OCI-LY1 (cell line): ENCODE measurements around the gene SIGLEC8.

ENCODE experiments used
- H2AFZ ChIP-seq: fragments of 200-600 bp; sonication (generic), shearing (Covaris generic); 2 replicates; pipeline ENCODE4 v1.6.0; 2014; ENCODE audit warnings: antibody characterized with exemption, mild to moderate bottlenecking, low read length
- H3F3A ChIP-seq: fragments of 200-600 bp; sonication (generic), shearing (Covaris generic); 2 replicates; pipeline ENCODE4 v1.6.0; 2014; ENCODE audit warnings: mild to moderate bottlenecking, antibody characterized with exemption, low read length, moderate library complexity; ENCODE audit not compliant: insufficient read depth
- H3K27ac ChIP-seq: fragments of 200-600 bp; sonication (generic); 2 replicates; pipeline ENCODE4 v1.5.1; 2014; ENCODE audit warnings: low read length, mixed run types, mild to moderate bottlenecking, low read depth; ENCODE audit not compliant: poor library complexity, severe bottlenecking
- H3K27me3 ChIP-seq: fragments of 200-600 bp; sonication (generic); 2 replicates; pipeline ENCODE4 v1.6.0; 2014; ENCODE audit warnings: antibody characterized with exemption, mild to moderate bottlenecking, low read length, moderate library complexity; ENCODE audit not compliant: insufficient read depth
- H3K36me3 ChIP-seq: fragments of 200-600 bp; sonication (generic); 2 replicates; pipeline ENCODE4 v1.6.1; 2014; ENCODE audit warnings: mild to moderate bottlenecking, antibody characterized with exemption, low read length, moderate library complexity, mixed read lengths; ENCODE audit not compliant: insufficient read depth
- H3K4me1 ChIP-seq: fragments of 200-600 bp; sonication (generic); 2 replicates; pipeline ENCODE4 v1.5.1; 2014; ENCODE audit warnings: mild to moderate bottlenecking, low read length, moderate library complexity; ENCODE audit not compliant: insufficient read depth, severe bottlenecking
- H3K4me2 ChIP-seq: fragments of 200-600 bp; sonication (generic), shearing (Covaris generic); 2 replicates; pipeline ENCODE4 v1.6.1; 2014; ENCODE audit warnings: low read length
- H3K4me3 ChIP-seq: fragments of 200-600 bp; sonication (generic); 2 replicates; pipeline ENCODE4 v1.5.1; 2014; ENCODE audit warnings: low read length, low read depth, mild to moderate bottlenecking, mixed read lengths; ENCODE audit not compliant: poor library complexity, severe bottlenecking
- H3K79me2 ChIP-seq: fragments of 200-600 bp; shearing (Covaris generic); 2 replicates; pipeline ENCODE4 v1.6.1; 2016; ENCODE audit warnings: mixed run types, low read length, mixed read lengths; ENCODE audit not compliant: insufficient read depth
- H3K9ac ChIP-seq: fragments of 200-600 bp; sonication (generic), shearing (Covaris generic); 2 replicates; pipeline ENCODE4 v1.6.1; 2014; ENCODE audit warnings: mild to moderate bottlenecking, low read length, mixed read lengths
- H3K9me2 ChIP-seq: fragments of 200-600 bp; sonication (generic), shearing (Covaris generic); 2 replicates; pipeline ENCODE4 v1.6.1; 2014; ENCODE audit warnings: low read depth, mild to moderate bottlenecking, low read length, mixed read lengths
- H3K9me3 ChIP-seq: fragments of 200-600 bp; shearing (Covaris generic); 2 replicates; pipeline ENCODE4 v1.6.1; 2014; ENCODE audit warnings: low read length, mixed read lengths
- H4K20me1 ChIP-seq: fragments of 200-600 bp; sonication (generic), shearing (Covaris generic); 2 replicates; pipeline ENCODE4 v1.6.0; 2016; ENCODE audit warnings: mild to moderate bottlenecking, low read length; ENCODE audit not compliant: insufficient read depth
- EZH2 ChIP-seq: fragments of 200-600 bp; sonication (generic), shearing (Covaris generic); IDR thresholded peaks from 2 replicates; pipeline ENCODE4 v1.8.0; 2017; ENCODE audit warnings: borderline replicate concordance, mixed run types, mild to moderate bottlenecking, antibody characterized with exemption, low read length, moderate library complexity, mixed read lengths
- TF ChIP-seq, protein P1 (sequence below): fragments of 200-600 bp; sonication (generic), shearing (Covaris generic); IDR thresholded peaks from 2 replicates; pipeline ENCODE4 v1.5.1; 2017; ENCODE audit warnings: mild to moderate bottlenecking, antibody characterized with exemption, low read length, moderate library complexity, mixed read lengths

The SIGLEC8 gene

DNA sequence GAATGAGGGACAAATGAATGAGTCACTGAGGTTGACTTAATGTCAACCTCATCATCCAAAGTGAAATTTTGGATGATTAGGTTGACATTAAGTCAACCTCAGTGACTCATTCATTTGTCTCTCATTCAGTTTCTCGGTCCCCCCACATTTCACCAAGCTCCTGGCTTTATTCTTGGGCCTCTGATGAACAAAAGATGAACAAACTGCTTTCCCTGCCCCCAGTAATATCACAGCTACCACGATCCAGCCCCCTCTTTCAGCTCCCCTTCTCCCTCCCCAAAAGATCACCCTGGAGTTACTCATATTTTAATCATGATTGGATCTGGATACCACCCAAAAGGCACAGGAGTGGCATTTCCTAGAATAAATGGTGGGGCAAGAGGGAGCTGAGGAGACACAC lies 30.9 kb upstream of the SIGLEC8 start:
- Histone ChIP-seq H3K9me2 (no peaks in the 10 kb centered on the region), H3K9me3 (no peaks in the 10 kb centered on the region), H3K9ac (no peak overlapping the region), H3K36me3 (no peaks in the 10 kb centered on the region), H3K27me3 (no peaks in the 10 kb centered on the region), H2AFZ (no peak overlapping the region), H3K27ac (no peak overlapping the region), H4K20me1 (no peaks in the 10 kb centered on the region), H3F3A (no peaks in the 10 kb centered on the region), H3K4me1 (no peaks in the 10 kb centered on the region), H3K4me2 (no peak overlapping the region), H3K4me3 (no peak overlapping the region), H3K79me2 (no peaks in the 10 kb centered on the region)
- TF ChIP-seq, protein P1, sequence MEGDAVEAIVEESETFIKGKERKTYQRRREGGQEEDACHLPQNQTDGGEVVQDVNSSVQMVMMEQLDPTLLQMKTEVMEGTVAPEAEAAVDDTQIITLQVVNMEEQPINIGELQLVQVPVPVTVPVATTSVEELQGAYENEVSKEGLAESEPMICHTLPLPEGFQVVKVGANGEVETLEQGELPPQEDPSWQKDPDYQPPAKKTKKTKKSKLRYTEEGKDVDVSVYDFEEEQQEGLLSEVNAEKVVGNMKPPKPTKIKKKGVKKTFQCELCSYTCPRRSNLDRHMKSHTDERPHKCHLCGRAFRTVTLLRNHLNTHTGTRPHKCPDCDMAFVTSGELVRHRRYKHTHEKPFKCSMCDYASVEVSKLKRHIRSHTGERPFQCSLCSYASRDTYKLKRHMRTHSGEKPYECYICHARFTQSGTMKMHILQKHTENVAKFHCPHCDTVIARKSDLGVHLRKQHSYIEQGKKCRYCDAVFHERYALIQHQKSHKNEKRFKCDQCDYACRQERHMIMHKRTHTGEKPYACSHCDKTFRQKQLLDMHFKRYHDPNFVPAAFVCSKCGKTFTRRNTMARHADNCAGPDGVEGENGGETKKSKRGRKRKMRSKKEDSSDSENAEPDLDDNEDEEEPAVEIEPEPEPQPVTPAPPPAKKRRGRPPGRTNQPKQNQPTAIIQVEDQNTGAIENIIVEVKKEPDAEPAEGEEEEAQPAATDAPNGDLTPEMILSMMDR, result no peak
- TF ChIP-seq EZH2, result no peak

DNA sequence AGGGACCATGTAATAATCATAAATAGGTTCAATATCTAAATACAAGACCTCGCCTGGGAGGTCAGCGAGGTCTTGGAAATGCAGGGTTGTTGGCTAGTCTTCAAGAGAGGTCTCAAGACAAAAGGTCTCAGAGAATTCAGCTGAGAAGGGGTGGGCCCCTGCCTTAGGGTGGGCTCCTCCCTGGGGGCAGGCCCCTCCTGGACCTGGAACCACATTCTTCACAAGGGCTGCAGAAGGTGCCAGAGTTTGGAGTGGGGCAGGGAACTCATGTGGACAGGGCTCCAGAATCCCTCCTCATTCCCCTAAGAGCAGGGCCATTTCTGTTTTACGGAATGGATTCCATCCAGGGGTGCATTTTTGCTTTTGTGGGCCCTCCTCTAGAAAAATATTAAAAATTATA lies 30.2 kb upstream of the SIGLEC8 start:
- Histone ChIP-seq H3F3A (no peaks in the 10 kb centered on the region), H3K9me3 (no peaks in the 10 kb centered on the region), H3K79me2 (no peaks in the 10 kb centered on the region), H3K9ac (no peak overlapping the region), H3K36me3 (no peaks in the 10 kb centered on the region), H4K20me1 (no peaks in the 10 kb centered on the region), H3K9me2 (no peaks in the 10 kb centered on the region), H2AFZ (no peak overlapping the region), H3K4me3 (no peak overlapping the region), H3K27me3 (no peaks in the 10 kb centered on the region), H3K27ac (no peak overlapping the region), H3K4me1 (no peaks in the 10 kb centered on the region), H3K4me2 (no peak overlapping the region)
- TF ChIP-seq, protein P1, result no peak
- no peak for TF ChIP-seq EZH2

DNA sequence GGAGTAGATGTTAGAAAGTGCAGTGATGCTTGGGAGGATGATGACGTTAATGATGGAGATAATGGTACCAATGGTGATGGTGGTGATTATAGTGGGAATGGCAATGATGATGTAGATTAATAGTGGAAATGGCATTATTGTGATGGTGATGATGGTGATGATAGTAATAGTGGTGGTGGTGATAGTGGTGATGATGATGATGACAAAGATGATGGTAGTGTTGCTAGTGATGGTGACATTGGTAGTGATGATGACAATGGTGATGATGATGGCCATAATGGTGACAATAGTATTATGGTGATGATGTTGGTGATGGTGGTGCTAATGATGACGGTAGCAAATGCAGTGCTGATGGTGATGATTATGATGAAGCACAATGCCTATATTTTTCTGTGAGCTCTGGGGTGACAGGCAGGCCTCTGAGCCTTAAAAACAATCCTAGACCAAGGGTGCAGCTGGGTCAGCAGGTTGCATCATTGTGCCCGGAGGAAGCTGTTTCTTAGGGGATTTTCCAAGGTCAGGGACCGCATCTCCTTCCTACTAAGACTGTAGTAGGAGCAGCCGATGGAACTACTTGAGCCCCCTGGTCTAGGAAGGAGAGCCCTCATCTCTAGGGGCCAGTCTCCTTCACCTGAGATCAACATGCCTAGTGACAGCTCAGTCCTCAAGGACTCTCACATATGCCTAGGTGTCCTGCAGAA lies 27.9 kb upstream of the SIGLEC8 start:
- H3K36me3 ChIP-seq, result no peaks in the 10 kb centered on the region
- no peaks in the 10 kb centered on the region for H3K79me2 ChIP-seq
- no peaks in the 10 kb centered on the region for H3F3A ChIP-seq
- no peaks in the 10 kb centered on the region for H3K27me3 ChIP-seq
- H3K4me2 ChIP-seq, result no peak overlapping the region
- no peak overlapping the region for H2AFZ ChIP-seq
- no peaks in the 10 kb centered on the region for H3K4me1 ChIP-seq
- no peaks in the 10 kb centered on the region for H3K9me2 ChIP-seq
- no peak for TF ChIP-seq EZH2
- TF ChIP-seq, protein P1, result no peak
- no peak overlapping the region for H3K27ac ChIP-seq
- no peaks in the 10 kb centered on the region for H3K9me3 ChIP-seq
- no peaks in the 10 kb centered on the region for H4K20me1 ChIP-seq
- no peak overlapping the region for H3K4me3 ChIP-seq
- H3K9ac ChIP-seq, result no peak overlapping the region
